H9 (cell line): Measurements from ENCODE around the gene PREPL. TPM values are rescaled to one million over a fixed set of nuclear protein-coding genes. Genes with fewer than 3 reads are reported as not detected.

Experiments
- DNase-seq: peaks from one replicate; pipeline ENCODE4 v3.0.0-alpha.2; 2017
- H2AFZ ChIP-seq: one replicate; pipeline ENCODE4 v1.6.1; 2013; ENCODE audit warnings: mild to moderate bottlenecking, low read length, control low read depth, moderate library complexity
- H2AK5ac ChIP-seq: 2 replicates; pipeline ENCODE4 v1.6.1; 2013; ENCODE audit warnings: low read length, control low read depth, mixed read lengths; ENCODE audit not compliant: insufficient read length
- H2BK120ac ChIP-seq: one replicate; pipeline ENCODE4 v1.6.1; 2013; ENCODE audit warnings: low read depth, mild to moderate bottlenecking, low read length, control low read depth, inconsistent platforms; ENCODE audit not compliant: poor library complexity, severe bottlenecking
- H2BK12ac ChIP-seq: 2 replicates; pipeline ENCODE4 v1.6.1; 2013; ENCODE audit warnings: low read length, control low read depth, mixed read lengths, low read depth; ENCODE audit not compliant: insufficient read length
- H2BK15ac ChIP-seq: 2 replicates; pipeline ENCODE4 v1.6.1; 2013; ENCODE audit warnings: low read depth, low read length, control low read depth
- H2BK20ac ChIP-seq: one replicate; pipeline ENCODE4 v1.6.1; 2013; ENCODE audit warnings: low read depth, mild to moderate bottlenecking, low read length, control low read depth, inconsistent platforms; ENCODE audit not compliant: poor library complexity, severe bottlenecking
- H2BK5ac ChIP-seq: 2 replicates; pipeline ENCODE4 v1.6.1; 2013; ENCODE audit warnings: low read length, control low read depth, mixed read lengths; ENCODE audit not compliant: insufficient read length
- H3K14ac ChIP-seq: 2 replicates; pipeline ENCODE4 v1.6.1; 2013; ENCODE audit warnings: low read length, control low read depth; ENCODE audit not compliant: insufficient read depth
- H3K18ac ChIP-seq: 2 replicates; pipeline ENCODE4 v1.6.1; 2013; ENCODE audit warnings: low read depth, mild to moderate bottlenecking, mixed read lengths, low read length, control low read depth; ENCODE audit not compliant: insufficient read length
- H3K23ac ChIP-seq: 2 replicates; pipeline ENCODE4 v1.6.1; 2013; ENCODE audit warnings: low read length, control low read depth, mixed read lengths, low read depth; ENCODE audit not compliant: insufficient read length
- H3K23me2 ChIP-seq: 2 replicates; pipeline ENCODE4 v1.6.1; 2013; ENCODE audit warnings: low read depth, mild to moderate bottlenecking, mixed read lengths, low read length, control low read depth; ENCODE audit not compliant: insufficient read length, poor library complexity, severe bottlenecking
- H3K27ac ChIP-seq: 2 replicates; pipeline ENCODE4 v1.5.1; 2013; ENCODE audit warnings: low read length, control low read depth, mixed read lengths, low read depth; ENCODE audit not compliant: insufficient read length
- H3K27me3 ChIP-seq: 2 replicates; pipeline ENCODE4 v1.6.1; 2013; ENCODE audit warnings: low read length, control low read depth, inconsistent platforms; ENCODE audit not compliant: insufficient read depth
- H3K4ac ChIP-seq: 2 replicates; pipeline ENCODE4 v1.6.1; 2013; ENCODE audit warnings: low read depth, mild to moderate bottlenecking, control low read depth, inconsistent platforms, low read length, moderate library complexity
- H3K4me1 ChIP-seq: 2 replicates; pipeline ENCODE4 v1.6.1; 2013; ENCODE audit warnings: low read length, control low read depth, inconsistent platforms; ENCODE audit not compliant: insufficient read depth
- H3K4me2 ChIP-seq: 2 replicates; pipeline ENCODE4 v1.6.1; 2013; ENCODE audit warnings: low read length, control low read depth, mixed read lengths; ENCODE audit not compliant: insufficient read length, insufficient read depth
- H3K56ac ChIP-seq: 2 replicates; pipeline ENCODE4 v1.6.1; 2013; ENCODE audit warnings: low read depth, mild to moderate bottlenecking, mixed read lengths, low read length, control low read depth; ENCODE audit not compliant: insufficient read length
- H3K79me1 ChIP-seq: 2 replicates; pipeline ENCODE4 v1.6.1; 2013; ENCODE audit warnings: low read depth, mild to moderate bottlenecking, moderate library complexity, low read length, control low read depth, inconsistent platforms; ENCODE audit not compliant: insufficient read depth, poor library complexity, severe bottlenecking
- H3K79me2 ChIP-seq: 2 replicates; pipeline ENCODE4 v1.6.1; 2013; ENCODE audit warnings: low read length, control low read depth, inconsistent platforms; ENCODE audit not compliant: insufficient read depth
- H3K9ac ChIP-seq: 2 replicates; pipeline ENCODE4 v1.6.1; 2013; ENCODE audit warnings: low read length, control low read depth, mixed read lengths; ENCODE audit not compliant: insufficient read length; ENCODE audit errors: extremely low read depth
- H3K9me3 ChIP-seq: one replicate; pipeline ENCODE4 v1.6.1; 2013; ENCODE audit warnings: low read depth, low read length, inconsistent platforms; ENCODE audit not compliant: control insufficient read depth
- H3T11ph ChIP-seq: one replicate; pipeline ENCODE4 v1.6.1; 2013; ENCODE audit warnings: mild to moderate bottlenecking, low read length, control low read depth, inconsistent platforms
- H4K20me1 ChIP-seq: one replicate; pipeline ENCODE4 v1.6.1; 2013; ENCODE audit not compliant: control insufficient read depth, insufficient read length, insufficient read depth
- H4K5ac ChIP-seq: 2 replicates; pipeline ENCODE4 v1.6.1; 2013; ENCODE audit warnings: low read depth, mild to moderate bottlenecking, mixed read lengths, low read length, control low read depth; ENCODE audit not compliant: insufficient read length
- H4K8ac ChIP-seq: replicated peaks from 2 replicates; pipeline ENCODE4 v1.6.1; 2013; ENCODE audit warnings: low read length, control low read depth, mixed read lengths, low read depth; ENCODE audit not compliant: insufficient read length
- H4K91ac ChIP-seq: 2 replicates; pipeline ENCODE4 v1.6.1; 2013; ENCODE audit warnings: low read depth, mild to moderate bottlenecking, moderate library complexity, mixed read lengths, low read length, control low read depth; ENCODE audit not compliant: insufficient read length
- H3K27ac Mint-ChIP-seq, 3 experiments: 2 replicates in 2 of 3; 3 replicates in 1 of 3; pipeline ENCODE4 v1.8.0; 2020 to 2021; ENCODE audit warnings: mixed read lengths in 3 of 3, mild to moderate bottlenecking in 1 of 3, moderate library complexity in 1 of 3
- H3K27me3 Mint-ChIP-seq: 2 replicates; pipeline ENCODE4 v1.8.0; 2021; ENCODE audit warnings: low read depth, mild to moderate bottlenecking, moderate library complexity, mixed read lengths
- H3K36me3 Mint-ChIP-seq, 3 experiments: 2 replicates in 2 of 3; 3 replicates in 1 of 3; pipeline ENCODE4 v1.8.0; 2020 to 2021; ENCODE audit warnings: low read depth in 3 of 3, mixed read lengths in 3 of 3; ENCODE audit not compliant: insufficient read depth in 1 of 3
- H3K4me1 Mint-ChIP-seq, 2 experiments: 2 replicates each; pipeline ENCODE4 v1.8.0; 2020; ENCODE audit warnings: mixed read lengths in 2 of 2
- H3K4me3 Mint-ChIP-seq, 2 experiments: 2 replicates in 1 of 2; 3 replicates in 1 of 2; pipeline ENCODE4 v1.8.0; 2020 to 2021; ENCODE audit warnings: mild to moderate bottlenecking in 2 of 2, mixed read lengths in 2 of 2, moderate library complexity in 1 of 2
- H3K9me3 Mint-ChIP-seq, 2 experiments: 2 replicates in 1 of 2; 3 replicates in 1 of 2; pipeline ENCODE4 v1.8.0; 2020; ENCODE audit warnings: mild to moderate bottlenecking in 2 of 2, mixed read lengths in 2 of 2, moderate library complexity in 1 of 2
- CTCF ChIP-seq: fragments of 200-600 bp; sonication (generic); conservative IDR thresholded peaks from 3 replicates; pipeline ENCODE4 v1.8.0; 2021; ENCODE audit warnings: antibody characterized with exemption, mild to moderate bottlenecking
- WGBS: extraction: QIAGEN DNeasy Blood & Tissue Kit; methylation state at CpG from one replicate; pipeline ENCODE4 v1.1.7; 2013; ENCODE audit warnings: missing lambda C conversion rate, low lambda C conversion rate, mixed read lengths; ENCODE audit not compliant: insufficient read length; ENCODE audit errors: extremely low coverage; 5-methylcytosine and 5-hydroxymethylcytosine counted together
- total RNA-seq: library from RNA; stranded (reverse); gene quantifications from 2 replicates; pipeline ENCODE4 v1.2.1, GENCODE V29; 2021

The PREPL gene
- total RNA-seq, 1 experiment from 2014 or later: 30.1 TPM

- Histone ChIP-seq H3K56ac (no peak overlapping the region), H3K23me2 (no peaks in the 10 kb centered on the region), H3K23ac (no peak overlapping the region), H3K27me3 (no peaks in the 10 kb centered on the region), H2BK5ac (no peak overlapping the region), H4K20me1 (no peaks in the 10 kb centered on the region), H3T11ph (no peak overlapping the region), H3K18ac (no peak overlapping the region), H3K4ac (no peak overlapping the region), H3K9ac (no peak overlapping the region), H3K27ac (no peak overlapping the region), H3K14ac (no peak overlapping the region), H2AK5ac (no peak overlapping the region), H3K79me1 (no peaks in the 10 kb centered on the region), H2AFZ (no peak overlapping the region), H4K5ac (no peak overlapping the region), H3K4me2 (no peak overlapping the region), H2BK120ac (no peak overlapping the region), H4K8ac (no peak overlapping the region), H4K91ac (no peak overlapping the region), H3K9me3 (no peaks in the 10 kb centered on the region), H2BK20ac (no peak overlapping the region), H2BK15ac (no peak overlapping the region), H3K79me2 (no peaks in the 10 kb centered on the region), H2BK12ac (no peak overlapping the region), H3K4me1 (peaks cover 3% of the 10 kb centered on the region; the same call in 1 of the 2 replicates)
- Mint-ChIP-seq H3K4me1 (peaks cover 3 to 4% of the 10 kb centered on the region in 2 experiments; a peak in 2 of 4 replicates), H3K36me3 (peaks cover 7 to 38% (median 25%) of the 10 kb centered on the region in 3 experiments; a peak in 6 of 7 replicates), H3K27me3 (no peaks in the 10 kb centered on the region), H3K9me3 (no peaks in the 10 kb centered on the region), H3K4me3 (no peak overlapping the region), H3K27ac (no peak overlapping the region)
- DNase-seq: no peak
- no CpG with 5 or more reads among the region's 5 CpGs for WGBS
- TF ChIP-seq CTCF: no peak
Observed at GRCh38 chr2:44321360-44321759, 39.9 kb downstream of the PREPL start.
